ENCODE data around the gene HSD11B1.

The HSD11B1 gene

GRCh38 chr1:209756615-209757445 is 52.2 kb downstream of the HSD11B1 start:
- DNase-seq, result no peak

GRCh38 chr1:209758400-209758799 is 53.8 kb downstream of the HSD11B1 start:
- DNase-seq, result no peak

GRCh38 chr1:209759829-209760359 is 55.2 kb downstream of the HSD11B1 start:
- no peak for DNase-seq

GRCh38 chr1:209761011-209761635 is 56.5 kb downstream of the HSD11B1 start:
- no peak for DNase-seq

- no peak for DNase-seq
These were observed 61.4 kb downstream of the HSD11B1 start for GRCh38 chr1:209766051-209766450.

- no peak for DNase-seq
These were observed 62.5 kb downstream of the HSD11B1 start for GRCh38 chr1:209767096-209767495.

GRCh38 chr1:209767706-209768105 is 63.1 kb downstream of the HSD11B1 start:
- no peak for DNase-seq

GRCh38 chr1:209768354-209768774 is 63.7 kb downstream of the HSD11B1 start:
- no peak for DNase-seq

- no peak for DNase-seq
These were observed 64.7 kb downstream of the HSD11B1 start for GRCh38 chr1:209769171-209769904.

GRCh38 chr1:209769971-209770370 is 65.3 kb downstream of the HSD11B1 start:
- no peak for DNase-seq

GRCh38 chr1:209770636-209771415 is 66.2 kb downstream of the HSD11B1 start:
- no peak for DNase-seq

- DNase-seq, result no peak
These were observed 67.5 kb downstream of the HSD11B1 start for GRCh38 chr1:209772126-209772525.

- DNase-seq, result no peak
These were observed 69.9 kb downstream of the HSD11B1 start for GRCh38 chr1:209774592-209774991.

GRCh38 chr1:209775678-209776077 is 71.0 kb downstream of the HSD11B1 start:
- DNase-seq, result no peak

- DNase-seq, result no peak
These were observed 72.9 kb downstream of the HSD11B1 start for GRCh38 chr1:209777587-209777986.

GRCh38 chr1:209778102-209778501 is 73.5 kb downstream of the HSD11B1 start:
- DNase-seq, result no peak

GRCh38 chr1:209780268-209780667 is 75.6 kb downstream of the HSD11B1 start:
- no peak for DNase-seq

GRCh38 chr1:209783386-209783785 is 78.7 kb downstream of the HSD11B1 start:
- no peak for DNase-seq
